ENCODE results near the gene UTP11. TPM values are rescaled to one million over a fixed set of nuclear protein-coding genes. Genes with fewer than 3 reads are reported as not detected.
"Not testable (repeated sequence)": the region's sequence is repeated elsewhere in the genome, so short reads cannot be mapped to it uniquely, and the experiment has no call there.

Gene UTP11, protein sequence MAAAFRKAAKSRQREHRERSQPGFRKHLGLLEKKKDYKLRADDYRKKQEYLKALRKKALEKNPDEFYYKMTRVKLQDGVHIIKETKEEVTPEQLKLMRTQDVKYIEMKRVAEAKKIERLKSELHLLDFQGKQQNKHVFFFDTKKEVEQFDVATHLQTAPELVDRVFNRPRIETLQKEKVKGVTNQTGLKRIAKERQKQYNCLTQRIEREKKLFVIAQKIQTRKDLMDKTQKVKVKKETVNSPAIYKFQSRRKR
- total RNA-seq, result 10 to 100 TPM; 55.7 to 92.2 TPM

- ATAC-seq (peak; percentile 83 to 90), DNase-seq (ENCODE audit: low spot score in 2 of 2) (peak; percentile 83 to 94)
- Mint-ChIP-seq H3K9me3 (no peaks in the 10 kb centered on the region), H3K27ac (peak within 1 kb of the TSS; percentile 99), H3K36me3 (peaks cover 19 to 21% of the 10 kb centered on the region in 2 donors)
Measured at GRCh38 chr1:38012363-38013226, at the start of gene UTP11. TSS of gene UTP11 (plus strand) at chr1:38012734. CDS start at chr1:38012803, 69 bp downstream.

DNA sequence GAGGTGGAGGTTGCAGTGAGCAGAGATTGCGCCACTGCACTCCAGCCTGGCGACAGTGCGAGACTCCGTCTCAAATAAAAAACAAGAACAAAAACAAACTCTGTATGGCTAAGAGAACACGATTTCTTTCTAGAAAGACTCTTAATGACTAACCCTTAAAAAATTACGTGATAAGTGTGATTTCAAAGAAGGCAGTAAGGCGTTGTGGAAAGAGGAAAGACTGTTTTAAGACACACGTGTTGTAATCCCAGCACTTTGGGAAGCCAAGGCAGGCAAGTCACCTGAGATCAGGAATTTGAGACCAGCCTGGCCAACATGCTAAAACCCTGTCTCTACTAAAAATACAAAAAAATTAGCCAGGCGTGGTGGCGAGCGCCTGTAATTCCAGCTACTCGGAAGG lies 48.4 kb upstream of the UTP11 start:
- ATAC-seq; H3K9me3 Mint-ChIP-seq; DNase-seq (ENCODE audit: low spot score in 2 of 2): not testable (repeated sequence)
- peak overlapping the region in 1 of 2 donors; percentile 44 for H3K27ac Mint-ChIP-seq
- H3K36me3 Mint-ChIP-seq, result peaks cover 6 to 19% of the 10 kb centered on the region in 2 donors

DNA sequence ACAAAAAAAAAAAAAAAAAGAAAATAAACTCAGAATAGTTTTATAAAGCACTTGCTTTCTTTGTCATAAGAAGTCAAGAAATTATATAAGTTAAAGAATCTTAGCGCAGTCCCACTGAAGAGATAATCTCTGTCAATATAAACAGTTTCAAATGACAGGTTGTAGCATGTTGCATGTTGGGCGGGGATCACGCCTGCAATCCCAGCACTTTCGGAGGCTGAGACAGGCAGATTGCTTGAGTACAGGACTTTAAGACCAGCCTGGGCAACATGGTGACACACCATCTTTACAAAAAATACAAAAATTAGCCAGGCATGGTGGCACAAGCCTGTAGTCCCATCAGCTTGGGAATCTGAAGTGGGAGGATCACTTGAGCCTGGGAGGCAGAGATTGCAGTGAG lies 47.2 kb upstream of the UTP11 start:
- no peak overlapping the region for H3K27ac Mint-ChIP-seq
- no peak for ATAC-seq
- H3K9me3 Mint-ChIP-seq, result no peaks in the 10 kb centered on the region
- H3K36me3 Mint-ChIP-seq, result peaks cover 1 to 19% of the 10 kb centered on the region in 2 donors
- DNase-seq (ENCODE audit: low spot score in 2 of 2), result no peak

DNA sequence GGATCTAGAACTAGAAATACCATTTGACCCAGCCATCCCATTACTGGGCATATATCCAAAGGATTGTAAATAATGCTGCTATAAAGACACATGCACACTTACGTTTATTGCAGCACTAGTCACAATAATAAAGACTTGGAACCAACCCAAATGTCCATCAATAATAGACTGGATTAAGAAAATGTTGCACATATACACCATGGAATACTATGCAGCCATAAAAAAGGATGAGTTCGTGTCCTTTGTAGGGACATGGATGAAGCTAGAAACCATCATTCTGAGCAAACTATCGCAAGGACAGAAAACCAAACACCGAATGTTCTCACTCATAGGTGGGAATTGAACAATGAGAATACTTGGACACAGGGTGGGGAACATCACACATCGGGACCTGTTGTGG lies 38.9 kb upstream of the UTP11 start:
- not testable (repeated sequence) for H3K27ac Mint-ChIP-seq; ATAC-seq; DNase-seq (ENCODE audit: low spot score in 2 of 2); H3K9me3 Mint-ChIP-seq
- H3K36me3 Mint-ChIP-seq, result peaks cover 26 to 42% of the 10 kb centered on the region in 2 donors

DNA sequence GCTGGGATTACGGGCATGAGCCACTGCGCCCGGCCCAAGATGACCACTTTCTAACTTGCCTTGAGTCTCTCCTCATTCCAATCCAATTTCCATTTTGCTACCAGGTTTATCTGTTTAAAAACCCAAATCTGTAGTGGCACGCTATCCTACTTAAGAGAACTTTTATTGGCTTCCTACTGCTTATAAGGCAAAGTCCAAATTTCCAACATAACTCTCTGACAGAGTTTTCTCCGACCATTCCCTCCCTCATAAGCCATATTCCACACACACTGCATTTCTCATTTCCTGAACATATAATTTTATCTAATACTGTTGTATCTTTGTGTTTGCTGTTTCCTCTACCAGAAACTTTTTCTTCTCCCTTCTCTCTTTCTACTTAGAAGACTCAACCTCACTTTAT lies 38.0 kb upstream of the UTP11 start:
- peak overlapping the region in 1 of 2 donors; percentile 12 for H3K27ac Mint-ChIP-seq
- no peak for ATAC-seq
- H3K9me3 Mint-ChIP-seq, result no peaks in the 10 kb centered on the region
- peaks cover 26 to 46% of the 10 kb centered on the region in 2 donors for H3K36me3 Mint-ChIP-seq
- DNase-seq (ENCODE audit: low spot score in 2 of 2), result no peak

DNA sequence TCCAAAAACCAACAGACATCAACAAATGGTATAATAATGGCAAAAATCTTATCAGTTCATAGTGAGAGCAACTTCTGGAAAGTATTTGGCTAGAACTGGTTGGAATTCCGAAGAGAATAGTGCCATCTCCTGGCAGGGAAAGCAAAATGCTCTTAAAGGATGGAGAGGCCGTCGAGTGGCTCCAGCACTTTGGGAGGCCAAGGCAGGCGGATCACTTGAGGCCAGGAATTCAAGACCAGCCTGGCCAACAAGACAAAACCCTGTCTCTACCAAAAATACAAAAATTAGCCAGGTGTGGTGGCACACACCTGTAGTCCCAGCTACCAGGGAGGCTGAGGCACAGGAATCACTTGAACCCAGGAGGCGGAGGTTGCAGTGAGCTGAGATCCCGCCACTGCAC lies 37.5 kb upstream of the UTP11 start:
- ATAC-seq; DNase-seq (ENCODE audit: low spot score in 2 of 2); H3K9me3 Mint-ChIP-seq: not testable (repeated sequence)
- Mint-ChIP-seq H3K27ac (peak overlapping the region in 1 of 2 donors; percentile 77), H3K36me3 (peaks cover 26 to 50% of the 10 kb centered on the region in 2 donors)

DNA sequence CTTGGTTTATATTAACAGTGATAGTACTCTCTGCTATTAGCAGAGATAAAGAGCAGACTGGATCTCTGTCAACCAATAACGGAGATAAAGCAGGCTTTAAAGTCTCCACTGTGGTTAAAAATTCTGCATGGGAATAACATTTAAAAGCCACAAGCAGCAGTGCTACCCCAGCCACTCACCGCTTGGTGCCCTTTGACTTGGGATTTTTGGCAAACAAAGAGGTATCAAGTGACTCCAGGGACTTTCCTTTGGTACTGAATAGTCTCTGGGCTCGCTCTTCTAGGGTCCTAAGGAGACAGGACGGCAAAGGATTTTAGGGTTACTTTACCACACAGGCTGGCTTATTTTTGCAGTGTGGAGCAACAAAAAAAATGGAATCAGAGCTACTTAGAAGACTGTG lies 34.0 kb upstream of the UTP11 start:
- ATAC-seq, result no peak
- peak overlapping the region; percentile 31 to 36 for H3K27ac Mint-ChIP-seq

GRCh38 chr1:37983546-37983945 lies 29.0 kb upstream of the UTP11 start:
- Mint-ChIP-seq H3K9me3 (no peaks in the 10 kb centered on the region), H3K36me3 (peaks cover 16 to 40% of the 10 kb centered on the region in 2 donors), H3K27ac (peak overlapping the region in 1 of 2 donors; percentile 50)
- DNase-seq (ENCODE audit: low spot score in 2 of 2) (no peak), ATAC-seq (no peak)

More for the DNA sequence above, 34.0 kb upstream of the UTP11 start:
- H3K9me3 Mint-ChIP-seq, result no peaks in the 10 kb centered on the region
- peaks cover 26 to 55% of the 10 kb centered on the region in 2 donors for H3K36me3 Mint-ChIP-seq
- DNase-seq (ENCODE audit: low spot score in 2 of 2), result no peak

- DNase-seq (ENCODE audit: low spot score in 2 of 2), result no peak
- H3K36me3 Mint-ChIP-seq, result peaks cover 30 to 31% of the 10 kb centered on the region in 2 donors
- H3K27ac Mint-ChIP-seq, result peak overlapping the region in 1 of 2 donors; percentile 86
- no peak for ATAC-seq
- no peaks in the 10 kb centered on the region for H3K9me3 Mint-ChIP-seq
Measured at GRCh38 chr1:37987679-37988078, 24.9 kb upstream of the UTP11 start.

GRCh38 chr1:37989361-37989930 lies 23.1 kb upstream of the UTP11 start:
- H3K9me3 Mint-ChIP-seq, result no peaks in the 10 kb centered on the region
- ATAC-seq, result peak; percentile 41 to 66
- H3K27ac Mint-ChIP-seq, result peak overlapping the region; percentile 86 to 93
- DNase-seq (ENCODE audit: low spot score in 2 of 2), result peak in 1 of 2 donors; percentile 42
- peaks cover 26 to 36% of the 10 kb centered on the region in 2 donors for H3K36me3 Mint-ChIP-seq

DNA sequence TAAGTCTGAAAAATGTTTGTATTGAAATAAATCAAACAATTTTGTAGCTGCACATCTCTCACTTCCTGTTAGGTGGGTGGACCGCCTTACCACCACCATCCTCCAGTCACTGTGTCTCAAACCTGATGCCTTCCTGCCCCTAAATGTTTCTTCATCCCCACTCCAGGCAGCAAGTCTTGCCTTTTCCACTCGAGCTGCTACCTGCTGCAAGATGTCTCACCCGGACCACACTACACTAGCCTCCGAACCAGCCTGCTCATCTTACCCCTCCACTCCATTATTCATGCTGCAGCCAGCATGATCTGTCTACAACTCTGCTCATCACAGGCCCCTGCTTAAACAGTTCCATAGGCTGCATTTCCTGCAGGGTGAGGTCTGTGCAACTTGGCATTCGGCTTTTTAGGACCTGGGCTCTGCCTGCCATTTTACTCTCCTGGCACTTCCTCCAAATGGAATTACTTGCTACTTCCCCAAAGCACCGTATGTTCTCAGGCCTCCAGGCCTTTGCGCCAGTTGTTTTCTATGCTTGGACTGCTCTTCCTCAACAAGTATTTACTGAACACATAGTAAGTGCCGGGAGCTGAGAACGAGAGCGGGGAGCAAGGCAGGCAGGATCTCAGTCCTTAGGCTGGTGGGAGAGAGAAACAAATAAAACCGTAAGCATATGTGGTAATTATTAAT lies 17.5 kb upstream of the UTP11 start:
- Mint-ChIP-seq H3K27ac (peak overlapping the region; percentile 70 to 93), H3K9me3 (no peaks in the 10 kb centered on the region), H3K36me3 (peaks cover 3 to 21% of the 10 kb centered on the region in 2 donors)
- DNase-seq (ENCODE audit: low spot score in 2 of 2) (no peak), ATAC-seq (no peak)

GRCh38 chr1:37995751-37996345 lies 16.7 kb upstream of the UTP11 start:
- DNase-seq (ENCODE audit: low spot score in 2 of 2), result peak; percentile 45 to 76
- H3K36me3 Mint-ChIP-seq, result peaks cover 0 to 18% of the 10 kb centered on the region in 2 donors
- H3K9me3 Mint-ChIP-seq, result no peaks in the 10 kb centered on the region
- H3K27ac Mint-ChIP-seq, result peak overlapping the region; percentile 60 to 70
- ATAC-seq, result peak; percentile 79 to 81

- no peak for ATAC-seq
- peak overlapping the region in 1 of 2 donors; percentile 70 for H3K27ac Mint-ChIP-seq
- no peaks in the 10 kb centered on the region for H3K9me3 Mint-ChIP-seq
- peaks cover 0 to 18% of the 10 kb centered on the region in 2 donors for H3K36me3 Mint-ChIP-seq
- no peak for DNase-seq (ENCODE audit: low spot score in 2 of 2)
Measured at GRCh38 chr1:37997256-37998088, 15.1 kb upstream of the UTP11 start.

GRCh38 chr1:37998089-37998808 lies 14.3 kb upstream of the UTP11 start:
- ATAC-seq (no peak), DNase-seq (ENCODE audit: low spot score in 2 of 2) (no peak)
- Mint-ChIP-seq H3K36me3 (peaks cover 0 to 20% of the 10 kb centered on the region in 2 donors), H3K27ac (peak overlapping the region; percentile 61 to 79), H3K9me3 (no peaks in the 10 kb centered on the region)

Data from activated naive CD4-positive, alpha-beta T cell treated with anti-CD3 and anti-CD28 coated beads, Interleukin-2, amount 50 U/mL, for 72 hours (primary cell).